Measurements from ENCODE around the gene SPCS3. TPM values are rescaled to one million over a fixed set of nuclear protein-coding genes. Genes with fewer than 3 reads are reported as not detected.

Gene SPCS3
- total RNA-seq, 6 experiments from 2014 or later: 163 to 250 (median 180) TPM

DNA sequence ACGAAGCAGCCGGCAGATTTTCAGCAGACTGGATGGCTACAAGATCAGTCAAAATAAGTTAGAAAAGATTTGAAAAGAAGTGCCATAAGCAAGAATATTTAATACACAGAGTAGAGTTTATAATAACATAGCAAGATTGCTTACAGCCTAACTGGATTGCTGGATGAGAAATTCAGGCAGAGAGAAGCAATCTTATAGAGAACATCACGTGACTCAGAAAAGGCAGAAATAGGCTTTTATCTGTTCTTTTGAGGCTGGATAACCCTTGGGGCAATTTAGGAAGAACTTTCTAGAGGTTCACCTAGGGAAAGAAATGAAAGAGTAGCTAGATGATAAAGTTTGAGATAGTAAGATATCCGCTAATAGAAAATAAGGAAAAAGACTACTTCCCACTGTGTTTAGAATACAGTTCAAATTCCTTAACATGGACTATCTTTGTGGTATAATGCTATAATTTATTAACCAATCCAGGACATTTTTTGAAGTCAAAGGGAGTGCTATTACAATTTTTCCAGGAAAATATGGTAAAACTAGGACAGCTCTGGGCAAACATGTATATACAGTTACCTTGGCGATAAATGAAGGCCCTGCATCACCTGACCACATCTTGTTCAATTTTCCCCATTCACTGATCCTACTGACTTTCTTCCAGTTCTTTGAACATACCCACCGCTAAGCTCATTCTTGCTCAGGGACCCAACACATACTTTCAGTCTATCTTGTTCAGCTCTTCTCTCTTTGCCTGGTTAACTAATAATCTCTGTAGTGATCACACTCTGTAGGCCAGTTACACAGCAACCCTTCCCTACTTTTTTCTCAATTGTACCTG, 12.7 kb upstream of the SPCS3 start:
- no peaks in the 10 kb centered on the region for H3K27me3 Mint-ChIP-seq (ENCODE audit: insufficient read depth)
- H3K4me3 Mint-ChIP-seq: no peak overlapping the region
- H3K9me3 Mint-ChIP-seq: no peaks in the 10 kb centered on the region
- H3K36me3 Mint-ChIP-seq (ENCODE audit: low read depth): no peaks in the 10 kb centered on the region
- TF ChIP-seq, protein P1, sequence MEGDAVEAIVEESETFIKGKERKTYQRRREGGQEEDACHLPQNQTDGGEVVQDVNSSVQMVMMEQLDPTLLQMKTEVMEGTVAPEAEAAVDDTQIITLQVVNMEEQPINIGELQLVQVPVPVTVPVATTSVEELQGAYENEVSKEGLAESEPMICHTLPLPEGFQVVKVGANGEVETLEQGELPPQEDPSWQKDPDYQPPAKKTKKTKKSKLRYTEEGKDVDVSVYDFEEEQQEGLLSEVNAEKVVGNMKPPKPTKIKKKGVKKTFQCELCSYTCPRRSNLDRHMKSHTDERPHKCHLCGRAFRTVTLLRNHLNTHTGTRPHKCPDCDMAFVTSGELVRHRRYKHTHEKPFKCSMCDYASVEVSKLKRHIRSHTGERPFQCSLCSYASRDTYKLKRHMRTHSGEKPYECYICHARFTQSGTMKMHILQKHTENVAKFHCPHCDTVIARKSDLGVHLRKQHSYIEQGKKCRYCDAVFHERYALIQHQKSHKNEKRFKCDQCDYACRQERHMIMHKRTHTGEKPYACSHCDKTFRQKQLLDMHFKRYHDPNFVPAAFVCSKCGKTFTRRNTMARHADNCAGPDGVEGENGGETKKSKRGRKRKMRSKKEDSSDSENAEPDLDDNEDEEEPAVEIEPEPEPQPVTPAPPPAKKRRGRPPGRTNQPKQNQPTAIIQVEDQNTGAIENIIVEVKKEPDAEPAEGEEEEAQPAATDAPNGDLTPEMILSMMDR (IDR thresholded peaks at IDR 0.05): no peak
- H3K27ac Mint-ChIP-seq: no peak overlapping the region
- DNase-seq: no peak
- peaks cover 44% of the 10 kb centered on the region for H3K4me1 Mint-ChIP-seq (ENCODE audit: low read depth)

DNA sequence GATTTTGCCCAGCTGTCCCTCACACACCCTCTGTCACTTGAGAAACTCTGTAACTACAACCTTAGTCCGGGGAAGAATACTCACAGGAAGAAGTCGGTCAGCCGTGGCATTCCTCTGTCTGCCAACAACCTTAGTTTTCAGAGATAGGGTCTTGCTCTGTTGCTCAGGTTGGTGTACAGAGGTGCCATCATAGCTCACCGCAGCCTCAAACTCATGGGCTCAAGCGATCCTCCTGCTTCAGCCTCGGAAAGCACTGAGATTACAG, 12.2 kb upstream of the SPCS3 start:
- Mint-ChIP-seq H3K9me3 (no peaks in the 10 kb centered on the region), H3K4me3 (no peak overlapping the region), H3K27me3 (ENCODE audit: insufficient read depth) (no peaks in the 10 kb centered on the region), H3K36me3 (ENCODE audit: low read depth) (no peaks in the 10 kb centered on the region), H3K27ac (no peak overlapping the region), H3K4me1 (ENCODE audit: low read depth) (peaks cover 39% of the 10 kb centered on the region)
- no peak for DNase-seq
- TF ChIP-seq, protein P1 (IDR thresholded peaks at IDR 0.05): no peak

DNA sequence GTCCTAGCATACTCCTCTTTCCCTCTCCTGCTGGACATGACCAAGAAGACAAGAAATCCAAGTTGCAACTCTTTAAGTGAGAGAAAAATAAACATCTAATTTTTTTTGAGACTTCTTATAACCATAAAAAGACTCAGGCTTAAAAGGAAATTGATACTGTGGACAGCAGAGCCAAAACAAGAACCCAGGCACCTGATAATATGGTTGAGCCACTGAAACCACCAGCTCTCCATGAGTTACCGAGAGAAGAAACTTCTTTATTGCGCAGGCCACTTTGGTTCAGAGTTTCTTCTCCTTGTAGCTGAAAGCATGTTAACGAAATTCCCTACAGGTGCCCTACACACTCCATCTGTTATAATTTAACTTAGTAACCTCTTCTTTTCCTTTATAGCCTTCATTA, 11.3 kb upstream of the SPCS3 start:
- TF ChIP-seq, protein P1 (IDR thresholded peaks at IDR 0.05): no peak
- H3K27me3 Mint-ChIP-seq (ENCODE audit: insufficient read depth): no peaks in the 10 kb centered on the region
- H3K9me3 Mint-ChIP-seq: no peaks in the 10 kb centered on the region
- DNase-seq: no peak
- H3K4me1 Mint-ChIP-seq (ENCODE audit: low read depth): peaks cover 32% of the 10 kb centered on the region
- no peak overlapping the region for H3K4me3 Mint-ChIP-seq
- no peaks in the 10 kb centered on the region for H3K36me3 Mint-ChIP-seq (ENCODE audit: low read depth)
- H3K27ac Mint-ChIP-seq: no peak overlapping the region

DNA sequence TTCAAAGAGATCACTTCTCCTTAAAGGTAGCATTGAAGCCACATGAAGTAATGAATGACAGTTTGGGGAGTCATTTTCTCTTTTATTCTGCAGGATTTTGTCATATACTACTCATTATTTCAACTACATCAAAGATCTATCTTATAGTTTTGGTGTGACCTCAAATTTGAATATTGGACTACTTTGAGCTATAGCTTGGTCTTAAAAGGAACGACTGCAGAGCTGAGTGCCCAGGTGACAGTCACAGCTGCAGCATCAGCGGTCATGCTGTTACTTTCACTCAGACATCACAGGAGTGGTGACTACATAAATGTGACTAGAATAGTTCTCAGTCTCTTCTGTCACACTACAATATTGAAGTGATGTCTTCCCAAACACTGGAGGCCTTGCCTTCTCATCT, 10.7 kb upstream of the SPCS3 start:
- H3K27ac Mint-ChIP-seq: no peak overlapping the region; the same call in 1 of the 2 replicates
- no peaks in the 10 kb centered on the region for H3K36me3 Mint-ChIP-seq (ENCODE audit: low read depth)
- TF ChIP-seq, protein P1 (IDR thresholded peaks at IDR 0.05): no peak
- H3K9me3 Mint-ChIP-seq: no peaks in the 10 kb centered on the region
- no peak for DNase-seq
- H3K4me1 Mint-ChIP-seq (ENCODE audit: low read depth): peaks cover 32% of the 10 kb centered on the region
- H3K4me3 Mint-ChIP-seq: no peak overlapping the region
- no peaks in the 10 kb centered on the region; the same call in 1 of the 2 replicates for H3K27me3 Mint-ChIP-seq (ENCODE audit: insufficient read depth)

DNA sequence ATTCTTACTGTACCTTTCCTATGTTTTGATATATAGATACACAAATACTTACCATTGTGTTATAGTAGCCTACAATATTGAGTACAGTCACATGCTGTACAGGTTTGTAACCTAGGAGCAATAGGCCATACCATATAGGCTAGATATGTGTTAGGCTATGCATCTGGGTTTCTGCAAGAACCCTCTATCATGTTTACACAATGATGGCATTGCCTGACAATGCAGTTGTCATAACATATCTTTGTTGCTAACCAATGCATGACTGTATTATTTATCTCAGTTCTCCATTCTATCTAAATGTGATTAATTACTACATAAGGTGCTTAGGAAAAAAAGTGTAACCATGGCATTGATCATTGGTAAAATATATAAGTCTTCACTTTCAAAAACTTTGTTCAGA, 10.0 kb upstream of the SPCS3 start:
- H3K27ac Mint-ChIP-seq: no peak overlapping the region; the same call in 1 of the 2 replicates
- peak; percentile 23 for DNase-seq
- no peaks in the 10 kb centered on the region for H3K9me3 Mint-ChIP-seq
- no peak overlapping the region for H3K4me3 Mint-ChIP-seq
- H3K27me3 Mint-ChIP-seq (ENCODE audit: insufficient read depth): no peaks in the 10 kb centered on the region; the same call in none of the 2 replicates
- TF ChIP-seq, protein P1 (IDR thresholded peaks at IDR 0.05): no peak
- H3K36me3 Mint-ChIP-seq (ENCODE audit: low read depth): no peaks in the 10 kb centered on the region
- H3K4me1 Mint-ChIP-seq (ENCODE audit: low read depth): peaks cover 26% of the 10 kb centered on the region

Data from HFFc6 (cell line).